GM12891 (cell line): ENCODE data around the gene ZBTB12.

Source experiments
- PAX5 ChIP-seq: IDR thresholded peaks from 2 replicates; pipeline ENCODE4 v1.6.1; 2011; ENCODE audit warnings: low read length, moderate library complexity, mild to moderate bottlenecking; ENCODE audit not compliant: insufficient read depth, severe bottlenecking
- POLR2A ChIP-seq: IDR thresholded peaks from 2 replicates; pipeline ENCODE4 v1.6.1; 2011; ENCODE audit warnings: low read depth, low read length, control low read depth
- POLR2AphosphoS5 ChIP-seq: IDR thresholded peaks from 2 replicates; pipeline ENCODE4 v1.6.1; 2011; ENCODE audit warnings: low read depth, low read length, control low read depth
- POU2F2 ChIP-seq: IDR thresholded peaks from 2 replicates; pipeline ENCODE4 v1.6.1; 2011; ENCODE audit warnings: low read depth, mild to moderate bottlenecking, control low read depth, low read length, moderate library complexity
- SPI1 ChIP-seq: IDR thresholded peaks from 2 replicates; pipeline ENCODE4 v1.6.1; 2011; ENCODE audit warnings: low read depth, low read length, control low read depth
- TAF1 ChIP-seq: IDR thresholded peaks from 2 replicates; pipeline ENCODE4 v1.6.1; 2011; ENCODE audit warnings: low read depth, low read length, control low read depth

GRCh38 chr6:31851485-31851832 lies 50.4 kb downstream of the ZBTB12 start:
- TF ChIP-seq POLR2A (no peak), POLR2AphosphoS5 (no peak), SPI1 (no peak), TAF1 (no peak), POU2F2 (no peak), PAX5 (no peak)
